Upper lobe of left lung (tissue), 6 donors: Measurements from ENCODE around the gene NENF. TPM values are rescaled to one million over a fixed set of nuclear protein-coding genes. Genes with fewer than 3 reads are reported as not detected.

Experiments
- ATAC-seq, 2 donors: fragments of 200-7000 bp; cut with Tn5 transposase; one replicate each; pipeline ENCODE4 v1.9.1; 2022; ENCODE audit warnings: mild to moderate bottlenecking in 2 of 2, moderate library complexity in 2 of 2; ENCODE audit not compliant: low FRiP score in 2 of 2
- DNase-seq, 2 donors: peaks; one replicate each; pipeline ENCODE4 v3.0.0-alpha.2; 2019 to 2020
- H3K27ac ChIP-seq, 4 donors: fragments of 200-600 bp; sonication (generic); one replicate each; pipeline ENCODE4 v1.5.1; 2016 to 2019
- H3K27me3 ChIP-seq, 4 donors: fragments of 200-600 bp; sonication (generic); one replicate each; pipeline ENCODE4 v1.5.1; 2017 to 2019
- H3K36me3 ChIP-seq, 4 donors: fragments of 200-600 bp; sonication (generic); one replicate each; pipeline ENCODE4 v1.5.1; 2016 to 2019
- H3K4me1 ChIP-seq, 4 donors: fragments of 200-600 bp; sonication (generic); one replicate each; pipeline ENCODE4 v1.5.1; 2018 to 2019
- H3K4me3 ChIP-seq, 4 donors: fragments of 200-600 bp; sonication (generic); one replicate each; pipeline ENCODE4 v1.5.1; 2017 to 2019; ENCODE audit warnings: mild to moderate bottlenecking in 2 of 4, moderate library complexity in 1 of 4
- H3K9me3 ChIP-seq, 4 donors: fragments of 200-600 bp; sonication (generic); one replicate each; pipeline ENCODE4 v1.5.1; 2018 to 2019
- EP300 ChIP-seq, 4 donors: sonication (generic); formaldehyde crosslinking; IDR thresholded peaks; one replicate each; pipeline ENCODE4 v1.5.1; 2017; ENCODE audit warnings: antibody characterized with exemption in 4 of 4, control low read depth in 2 of 4
- POLR2A ChIP-seq, 4 donors: fragments of 450-650 bp; IDR thresholded peaks; one replicate each; pipeline ENCODE4 v1.5.1; 2016 to 2017; ENCODE audit warnings: antibody characterized with exemption in 4 of 4, mild to moderate bottlenecking in 2 of 4
- POLR2AphosphoS5 ChIP-seq, 2 donors: sonication (generic); formaldehyde crosslinking; IDR thresholded peaks; one replicate each; pipeline ENCODE4 v1.5.1; 2017; ENCODE audit warnings: antibody characterized with exemption in 2 of 2
- WGBS, 2 donors: methylation state at CpG; one replicate each; pipeline ENCODE4 v1.1.5; 2017 to 2018; 5-methylcytosine and 5-hydroxymethylcytosine counted together
- total RNA-seq, 6 donors: library from RNA; depleted of rRNA in 4 of 6; stranded (reverse); fragments of >200 nt in 4 of 6; gene quantifications; one replicate each; pipeline versions ENCODE4 v1.1.0 to v1.2.1, GENCODE V29; 2016 to 2021
- TF ChIP-seq, protein P1 (sequence below), 6 experiments: fragments of 450-650 bp in 4 of 6; fragments of 200-600 bp in 2 of 6; sonication (generic) in 2 of 6; IDR thresholded peaks; one replicate each; pipeline ENCODE4 v1.5.1; 2016 to 2019; ENCODE audit warnings: antibody characterized with exemption in 6 of 6
- donor health status: DM: no; HTN: no; CAD: no; lungs with moderate emphysema.
- donor health status: DM: no; HTN: yes; CAD: no; lungs with severe emphysema.

Gene NENF
- total RNA-seq, 6 donors from 2014 or later = 21.0 to 67.5 (median 50.1) TPM

DNA sequence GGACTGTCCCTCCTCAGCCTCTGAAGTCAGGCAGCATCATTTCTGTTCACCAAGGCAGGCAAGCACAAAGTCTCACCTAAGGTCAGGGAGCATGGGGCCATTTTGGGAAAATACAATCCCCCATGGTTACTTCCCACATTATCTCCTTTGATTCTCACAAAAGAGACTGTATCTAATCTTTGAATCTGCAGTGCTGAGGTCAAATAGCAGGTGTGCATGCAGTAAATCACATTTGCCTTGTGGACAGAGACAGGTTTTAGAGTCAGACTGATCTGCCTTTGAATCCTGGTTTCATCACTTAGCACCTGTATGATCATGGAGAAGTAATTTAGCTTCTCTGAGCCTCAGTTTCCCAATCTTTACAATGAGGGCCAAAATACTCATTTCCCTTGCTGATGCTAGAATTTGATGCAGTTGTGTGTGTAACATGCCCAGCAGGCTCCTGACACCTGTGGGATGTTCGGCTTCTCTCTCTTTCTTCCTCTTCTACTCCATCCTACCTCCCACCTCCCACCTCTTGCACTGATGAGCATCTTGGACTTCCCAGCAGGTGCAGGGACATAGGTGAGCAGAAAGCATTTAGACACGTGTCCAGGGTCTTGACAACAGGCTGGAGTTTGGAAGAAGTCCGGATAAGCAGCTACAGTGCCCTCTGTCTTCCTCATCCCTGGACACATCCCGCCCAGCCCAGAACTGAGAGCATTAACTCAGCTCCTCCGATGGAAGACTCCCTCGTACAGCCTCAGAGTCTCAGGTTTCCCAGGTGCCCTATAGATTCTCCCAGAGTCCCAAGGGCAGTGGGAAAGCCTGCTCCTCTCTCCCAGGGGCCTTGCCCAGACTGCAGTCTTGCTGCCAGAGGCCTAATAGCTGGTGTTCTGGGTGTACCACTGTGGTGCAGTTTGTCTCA lies 18.9 kb downstream of the NENF start:
- H3K36me3 ChIP-seq = peaks cover 0 to 6% (median 0%) of the 10 kb centered on the region in 4 donors
- no peaks in the 10 kb centered on the region for H3K9me3 ChIP-seq
- ATAC-seq (no peak), DNase-seq (no peak)
- no peak overlapping the region for H3K4me3 ChIP-seq
- no peak overlapping the region for H3K27ac ChIP-seq
- H3K4me1 ChIP-seq = peaks cover 0 to 14% (median 2%) of the 10 kb centered on the region in 4 donors
- no peaks in the 10 kb centered on the region for H3K27me3 ChIP-seq
- TF ChIP-seq, protein P1, sequence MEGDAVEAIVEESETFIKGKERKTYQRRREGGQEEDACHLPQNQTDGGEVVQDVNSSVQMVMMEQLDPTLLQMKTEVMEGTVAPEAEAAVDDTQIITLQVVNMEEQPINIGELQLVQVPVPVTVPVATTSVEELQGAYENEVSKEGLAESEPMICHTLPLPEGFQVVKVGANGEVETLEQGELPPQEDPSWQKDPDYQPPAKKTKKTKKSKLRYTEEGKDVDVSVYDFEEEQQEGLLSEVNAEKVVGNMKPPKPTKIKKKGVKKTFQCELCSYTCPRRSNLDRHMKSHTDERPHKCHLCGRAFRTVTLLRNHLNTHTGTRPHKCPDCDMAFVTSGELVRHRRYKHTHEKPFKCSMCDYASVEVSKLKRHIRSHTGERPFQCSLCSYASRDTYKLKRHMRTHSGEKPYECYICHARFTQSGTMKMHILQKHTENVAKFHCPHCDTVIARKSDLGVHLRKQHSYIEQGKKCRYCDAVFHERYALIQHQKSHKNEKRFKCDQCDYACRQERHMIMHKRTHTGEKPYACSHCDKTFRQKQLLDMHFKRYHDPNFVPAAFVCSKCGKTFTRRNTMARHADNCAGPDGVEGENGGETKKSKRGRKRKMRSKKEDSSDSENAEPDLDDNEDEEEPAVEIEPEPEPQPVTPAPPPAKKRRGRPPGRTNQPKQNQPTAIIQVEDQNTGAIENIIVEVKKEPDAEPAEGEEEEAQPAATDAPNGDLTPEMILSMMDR (IDR thresholded peaks at IDR 0.05) = no peak
- no peak for TF ChIP-seq EP300 (IDR thresholded peaks at IDR 0.05)
- 85 to 89% methylated on average over 6 of the region's 6 CpGs for WGBS, 2 donors

- no peaks in the 10 kb centered on the region for H3K9me3 ChIP-seq
- no peaks in the 10 kb centered on the region for H3K36me3 ChIP-seq
- H3K4me1 ChIP-seq = peaks cover 0 to 14% (median 2%) of the 10 kb centered on the region in 4 donors
- H3K4me3 ChIP-seq = no peak overlapping the region
- DNase-seq (no peak), ATAC-seq (peak in 1 of 2 donors; percentile 51)
- no peak for TF ChIP-seq POLR2AphosphoS5 (IDR thresholded peaks at IDR 0.05)
- TF ChIP-seq, protein P1 (IDR thresholded peaks at IDR 0.05) = no peak
- no peak for TF ChIP-seq POLR2A (IDR thresholded peaks at IDR 0.05)
- no peak for TF ChIP-seq EP300 (IDR thresholded peaks at IDR 0.05)
- H3K27me3 ChIP-seq = no peaks in the 10 kb centered on the region
- peak overlapping the region in 1 of 4 donors; percentile 17 for H3K27ac ChIP-seq
- WGBS, 2 donors = 60% methylated on average over 14 to 15 of the region's 15 CpGs
Observed at GRCh38 chr1:212452323-212453155, 19.8 kb downstream of the NENF start.

DNA sequence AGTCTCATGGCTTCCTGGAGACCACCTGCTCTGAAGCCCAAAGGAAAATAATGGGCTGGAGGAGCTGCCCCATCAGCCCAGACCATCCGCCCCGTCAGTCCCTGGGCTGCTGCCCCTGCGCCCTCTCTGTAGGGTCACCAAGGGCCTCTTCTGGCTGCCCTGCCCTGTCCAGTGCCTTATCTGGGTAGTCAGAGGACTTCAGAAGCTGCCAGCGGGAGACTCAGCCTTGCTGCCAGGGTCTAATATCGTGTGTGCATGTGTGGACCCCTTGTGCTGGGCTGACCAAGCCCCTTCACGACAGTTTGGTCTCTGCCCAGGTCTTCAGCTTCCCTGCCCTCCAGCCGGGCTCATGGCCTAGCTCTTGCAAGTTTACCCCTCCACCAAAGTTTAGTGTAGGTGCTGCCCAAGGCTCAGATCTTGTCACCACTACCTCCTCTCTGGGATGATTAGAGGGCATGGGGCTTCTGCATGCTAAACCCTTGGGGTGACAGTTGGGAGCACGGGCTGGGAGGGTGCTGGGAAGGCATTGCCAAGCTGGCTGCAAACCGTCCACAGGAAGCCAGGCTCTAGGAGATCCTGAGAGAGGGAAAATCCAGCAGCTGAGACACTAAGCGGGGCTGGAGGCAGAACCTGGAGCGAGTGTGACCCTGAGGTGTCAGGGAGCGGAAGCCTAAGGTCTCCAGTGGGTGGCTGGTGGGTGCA lies 20.6 kb downstream of the NENF start:
- TF ChIP-seq EP300 (IDR thresholded peaks at IDR 0.05) = no peak
- no peak for TF ChIP-seq POLR2AphosphoS5 (IDR thresholded peaks at IDR 0.05)
- TF ChIP-seq POLR2A (IDR thresholded peaks at IDR 0.05) = no peak
- TF ChIP-seq, protein P1 (IDR thresholded peaks at IDR 0.05) = no peak
- no peaks in the 10 kb centered on the region for H3K36me3 ChIP-seq
- H3K27me3 ChIP-seq = no peaks in the 10 kb centered on the region
- WGBS, 2 donors = 74 to 78% methylated on average over 6 to 12 of the region's 12 CpGs
- no peak overlapping the region for H3K4me3 ChIP-seq
- peaks cover 0 to 14% (median 2%) of the 10 kb centered on the region in 4 donors for H3K4me1 ChIP-seq
- ATAC-seq (no peak), DNase-seq (no peak)
- H3K27ac ChIP-seq = peak overlapping the region in 1 of 4 donors; percentile 17
- no peaks in the 10 kb centered on the region for H3K9me3 ChIP-seq

- ATAC-seq = no peak
- Histone ChIP-seq H3K4me1 (peaks cover 0 to 14% (median 2%) of the 10 kb centered on the region in 4 donors), H3K9me3 (no peaks in the 10 kb centered on the region), H3K27ac (no peak overlapping the region), H3K36me3 (no peaks in the 10 kb centered on the region), H3K4me3 (no peak overlapping the region), H3K27me3 (no peaks in the 10 kb centered on the region)
- DNase-seq = no peak
- WGBS, 2 donors = 85 to 89% methylated on average over 2 to 3 of the region's 3 CpGs
- TF ChIP-seq EP300 (IDR thresholded peaks at IDR 0.05) (no peak), POLR2AphosphoS5 (IDR thresholded peaks at IDR 0.05) (no peak), POLR2A (IDR thresholded peaks at IDR 0.05) (no peak)
- TF ChIP-seq, protein P1 (IDR thresholded peaks at IDR 0.05) = no peak
Observed at GRCh38 chr1:212454741-212455140, 22.0 kb downstream of the NENF start.
